WTC11 (cell line): ENCODE results near the gene CMTM4.

Experiments used
- CREB1 ChIP-seq: sonication (generic); formaldehyde crosslinking; IDR thresholded peaks from 2 replicates; pipeline ENCODE4 v1.8.0; 2023; ENCODE audit warnings: mild to moderate bottlenecking, missing genetic modification reagents
- CREM ChIP-seq: sonication (generic); formaldehyde crosslinking; IDR thresholded peaks from 2 replicates; pipeline ENCODE4 v1.8.1; 2022; ENCODE audit warnings: mild to moderate bottlenecking, missing genetic modification reagents, moderate library complexity
- FOXP1 ChIP-seq: sonication (generic); formaldehyde crosslinking; IDR thresholded peaks from 2 replicates; pipeline ENCODE4 v1.8.0; 2022; ENCODE audit warnings: missing genetic modification reagents, mild to moderate bottlenecking, moderate library complexity, borderline replicate concordance
- RORB ChIP-seq: fragments of 250-450 bp; sonication (Bioruptor Pico); IDR thresholded peaks from 2 replicates; pipeline ENCODE4 v1.9.0; 2021; ENCODE audit warnings: mild to moderate bottlenecking
- TEAD4 ChIP-seq: sonication (generic); formaldehyde crosslinking; IDR thresholded peaks from 2 replicates; pipeline ENCODE4 v1.8.0; 2022; ENCODE audit warnings: mild to moderate bottlenecking, missing genetic modification reagents
- TF ChIP-seq, protein P1 (sequence below): fragments of 200-600 bp; IDR thresholded peaks from 2 replicates; pipeline ENCODE4 v1.8.0; 2022; ENCODE audit warnings: antibody characterized with exemption
- TF ChIP-seq, protein P2 (sequence below): fragments of 250-450 bp; sonication (Bioruptor Pico); IDR thresholded peaks from 2 replicates; pipeline ENCODE4 v2.1.2; 2022; ENCODE audit warnings: mild to moderate bottlenecking, moderate library complexity
- TF ChIP-seq, protein P3 (sequence below): sonication (generic); formaldehyde crosslinking; IDR thresholded peaks from 2 replicates; pipeline ENCODE4 v1.8.0; 2022; ENCODE audit warnings: mild to moderate bottlenecking, missing genetic modification reagents

DNA sequence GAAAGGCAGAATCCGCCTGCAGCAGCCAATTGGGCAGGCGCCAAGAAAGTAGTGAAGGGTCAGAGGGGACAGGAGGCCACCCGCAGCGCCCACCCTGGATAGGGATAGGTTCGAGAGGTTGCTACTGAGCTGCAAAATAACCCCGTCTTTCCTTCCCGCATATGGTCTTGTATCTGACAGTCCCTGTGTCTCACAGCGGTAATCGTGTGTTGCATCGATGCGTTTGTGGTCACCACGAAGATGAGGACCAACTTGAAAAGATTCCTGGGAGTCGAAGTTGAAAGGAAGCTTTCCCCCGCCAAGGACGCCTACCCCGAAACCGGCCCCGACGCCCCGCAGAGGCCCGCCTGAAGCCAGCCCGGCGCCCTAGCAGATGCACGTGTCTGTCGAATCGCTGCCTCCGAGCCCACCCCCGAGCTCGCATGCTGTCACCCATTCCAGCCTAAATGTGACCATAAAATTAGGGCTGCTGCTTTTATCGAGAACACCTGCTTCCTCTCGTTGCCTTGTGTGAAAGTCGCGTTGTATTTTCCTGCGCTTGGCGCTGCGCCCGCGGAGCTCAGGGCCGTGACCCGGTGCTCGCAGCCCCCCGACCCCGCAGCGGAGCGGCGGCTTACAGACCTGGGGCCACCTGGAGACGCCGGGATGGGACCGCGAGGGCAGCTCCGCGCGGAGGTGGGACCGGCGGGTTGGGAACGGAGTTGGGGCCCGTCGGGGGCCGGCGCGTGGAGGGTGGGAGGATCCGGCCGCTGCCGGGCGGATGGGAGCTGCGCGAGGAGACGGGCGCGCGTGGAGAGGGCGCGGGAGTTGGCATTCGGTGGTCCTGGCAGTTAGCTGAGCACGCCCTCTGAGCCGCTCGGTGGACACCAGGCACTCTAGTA lies 117.7 kb downstream of the CMTM4 start, which contains the start of gene CMTM2:
- TF ChIP-seq CREB1 (CRISPR knock-in tag), result no peak
- peak; percentile 48; the same call in 1 of the 2 replicates for TF ChIP-seq FOXP1
- TF ChIP-seq, protein P1, sequence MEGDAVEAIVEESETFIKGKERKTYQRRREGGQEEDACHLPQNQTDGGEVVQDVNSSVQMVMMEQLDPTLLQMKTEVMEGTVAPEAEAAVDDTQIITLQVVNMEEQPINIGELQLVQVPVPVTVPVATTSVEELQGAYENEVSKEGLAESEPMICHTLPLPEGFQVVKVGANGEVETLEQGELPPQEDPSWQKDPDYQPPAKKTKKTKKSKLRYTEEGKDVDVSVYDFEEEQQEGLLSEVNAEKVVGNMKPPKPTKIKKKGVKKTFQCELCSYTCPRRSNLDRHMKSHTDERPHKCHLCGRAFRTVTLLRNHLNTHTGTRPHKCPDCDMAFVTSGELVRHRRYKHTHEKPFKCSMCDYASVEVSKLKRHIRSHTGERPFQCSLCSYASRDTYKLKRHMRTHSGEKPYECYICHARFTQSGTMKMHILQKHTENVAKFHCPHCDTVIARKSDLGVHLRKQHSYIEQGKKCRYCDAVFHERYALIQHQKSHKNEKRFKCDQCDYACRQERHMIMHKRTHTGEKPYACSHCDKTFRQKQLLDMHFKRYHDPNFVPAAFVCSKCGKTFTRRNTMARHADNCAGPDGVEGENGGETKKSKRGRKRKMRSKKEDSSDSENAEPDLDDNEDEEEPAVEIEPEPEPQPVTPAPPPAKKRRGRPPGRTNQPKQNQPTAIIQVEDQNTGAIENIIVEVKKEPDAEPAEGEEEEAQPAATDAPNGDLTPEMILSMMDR, result no peak
- TF ChIP-seq TEAD4, result no peak
- TF ChIP-seq RORB (CRISPR knock-in tag), result no peak
- TF ChIP-seq, protein P2, sequence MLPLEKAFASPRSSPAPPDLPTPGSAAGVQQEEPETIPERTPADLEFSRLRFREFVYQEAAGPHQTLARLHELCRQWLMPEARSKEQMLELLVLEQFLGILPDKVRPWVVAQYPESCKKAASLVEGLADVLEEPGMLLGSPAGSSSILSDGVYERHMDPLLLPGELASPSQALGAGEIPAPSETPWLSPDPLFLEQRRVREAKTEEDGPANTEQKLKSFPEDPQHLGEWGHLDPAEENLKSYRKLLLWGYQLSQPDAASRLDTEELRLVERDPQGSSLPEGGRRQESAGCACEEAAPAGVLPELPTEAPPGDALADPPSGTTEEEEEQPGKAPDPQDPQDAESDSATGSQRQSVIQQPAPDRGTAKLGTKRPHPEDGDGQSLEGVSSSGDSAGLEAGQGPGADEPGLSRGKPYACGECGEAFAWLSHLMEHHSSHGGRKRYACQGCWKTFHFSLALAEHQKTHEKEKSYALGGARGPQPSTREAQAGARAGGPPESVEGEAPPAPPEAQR (CRISPR knock-in tag), result no peak
- TF ChIP-seq CREM (CRISPR knock-in tag), result 0 out of 2 replicates have a peak, but pooled peaks have one; percentile 36
- TF ChIP-seq, protein P3, sequence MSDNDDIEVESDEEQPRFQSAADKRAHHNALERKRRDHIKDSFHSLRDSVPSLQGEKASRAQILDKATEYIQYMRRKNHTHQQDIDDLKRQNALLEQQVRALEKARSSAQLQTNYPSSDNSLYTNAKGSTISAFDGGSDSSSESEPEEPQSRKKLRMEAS, result peak; percentile 80
